Endothelial cell of umbilical vein (primary cell): ENCODE measurements around the gene CC2D1A. TPM values are rescaled to one million over a fixed set of nuclear protein-coding genes. Genes with fewer than 3 reads are reported as not detected.

ENCODE experiments used
- BruUV-seq: library from RNA; stranded (reverse); fragments of 400-500 nt; replicated peaks from 2 replicates; lab custom pipeline; 2021; lab: Mats Ljungman, UMichigan
- CTCF ChIA-PET: fragments of 300-600, 350-600 bp; sonication (Branson Sonifier 250); formaldehyde crosslinking; loops from one replicate; lab custom pipeline; 2021; ENCODE audit warnings: antibody characterized with exemption, inconsistent platforms; lab: Charles Lee
- POLR2A ChIA-PET: fragments of 300-600, 350-600 bp; sonication (Branson Sonifier 250); formaldehyde crosslinking; loops from one replicate; lab custom pipeline; 2021; ENCODE audit warnings: antibody characterized with exemption, inconsistent platforms; lab: Charles Lee
- DNase-seq: peaks from one replicate; pipeline ENCODE4 v3.0.0-alpha.2; 2011; ENCODE audit warnings: low read depth, low spot score
- FAIRE-seq: peaks from 2 replicates; lab custom pipeline; 2011; peaks lifted over from hg19 to GRCh38; lab: Jason Lieb, UNC
- H2AFZ ChIP-seq: 2 replicates; pipeline ENCODE4 v1.6.0; 2012; ENCODE audit warnings: low read depth, low read length, control low read depth, inconsistent platforms
- H3K27ac ChIP-seq: 2 replicates; pipeline ENCODE4 v1.5.1; 2011; ENCODE audit warnings: low read depth, mild to moderate bottlenecking, control low read depth, low read length, moderate library complexity; ENCODE audit not compliant: insufficient read depth
- H3K27me3 ChIP-seq, 2 experiments: 2 replicates each; pipeline versions ENCODE4 v1.6.0 to v1.6.1; 2011; ENCODE audit warnings: low read length in 2 of 2, mixed read lengths in 1 of 2; ENCODE audit not compliant: control insufficient read depth in 2 of 2, insufficient read depth in 2 of 2
- H3K36me3 ChIP-seq, 2 experiments: 2 replicates in 1 of 2; 3 replicates in 1 of 2; pipeline ENCODE4 v1.5.1; 2011; ENCODE audit warnings: low read length in 2 of 2, mild to moderate bottlenecking in 1 of 2, moderate library complexity in 1 of 2; ENCODE audit not compliant: control insufficient read depth in 2 of 2, insufficient read depth in 2 of 2; ENCODE audit errors: extremely low read depth in 1 of 2
- H3K4me1 ChIP-seq: 3 replicates; pipeline ENCODE4 v1.5.1; 2011; ENCODE audit warnings: mild to moderate bottlenecking, low read length; ENCODE audit not compliant: control insufficient read depth, insufficient read depth; ENCODE audit errors: extremely low read depth
- H3K4me2 ChIP-seq: 2 replicates; pipeline ENCODE4 v1.6.1; 2011; ENCODE audit warnings: low read length, control low read depth, mixed read lengths; ENCODE audit not compliant: insufficient read depth
- H3K4me3 ChIP-seq, 3 experiments: fragments of 200-600 bp in 1 of 3; sonication (generic), shearing (Covaris generic) in 1 of 3; replicated peaks in 1 of 3; 2 replicates each; pipeline ENCODE4 v1.5.1; 2011 to 2016; ENCODE audit warnings: control low read depth in 3 of 3, low read length in 3 of 3, mild to moderate bottlenecking in 2 of 3, inconsistent platforms in 1 of 3, low read depth in 1 of 3, moderate library complexity in 1 of 3; ENCODE audit not compliant: insufficient read depth in 1 of 3
- H3K79me2 ChIP-seq: 2 replicates; pipeline ENCODE4 v1.6.0; 2012; ENCODE audit warnings: low read length, inconsistent platforms; ENCODE audit not compliant: control insufficient read depth, insufficient read depth
- H3K9ac ChIP-seq: replicated peaks from 2 replicates; pipeline ENCODE3; 2011; ENCODE audit warnings: low read length, control low read depth; ENCODE audit not compliant: insufficient read depth; ENCODE audit errors: extremely low read depth
- H3K9me1 ChIP-seq: replicated peaks from 3 replicates; pipeline ENCODE4 v1.6.0; 2011; ENCODE audit warnings: mild to moderate bottlenecking, low read length; ENCODE audit not compliant: control insufficient read depth, insufficient read depth; ENCODE audit errors: extremely low read depth
- H3K9me3 ChIP-seq: replicated peaks from 2 replicates; pipeline ENCODE4 v1.5.1; 2012; ENCODE audit warnings: low read length, inconsistent platforms; ENCODE audit not compliant: control insufficient read depth, insufficient read depth
- H4K20me1 ChIP-seq: replicated peaks from 2 replicates; pipeline ENCODE3; 2011; ENCODE audit warnings: mild to moderate bottlenecking, low read length; ENCODE audit not compliant: control insufficient read depth, insufficient read depth; ENCODE audit errors: extremely low read depth
- EZH2 ChIP-seq: IDR thresholded peaks from 2 replicates; pipeline ENCODE4 v1.6.1; 2012; ENCODE audit warnings: borderline replicate concordance, low read depth, mild to moderate bottlenecking, moderate library complexity, low read length, inconsistent platforms; ENCODE audit not compliant: severe bottlenecking
- FOS ChIP-seq: IDR thresholded peaks from 2 replicates; pipeline ENCODE4 v1.6.1; 2011; ENCODE audit warnings: mild to moderate bottlenecking, low read length, moderate library complexity, borderline replicate concordance; ENCODE audit not compliant: insufficient read depth
- GATA2 ChIP-seq: IDR thresholded peaks from 2 replicates; pipeline ENCODE4 v1.7.0; 2011; ENCODE audit warnings: low read depth, mild to moderate bottlenecking, moderate library complexity, mixed read lengths, low read length; ENCODE audit not compliant: insufficient read length, insufficient read depth
- JUN ChIP-seq: IDR thresholded peaks from 2 replicates; pipeline ENCODE4 v1.6.1; 2011; ENCODE audit warnings: borderline replicate concordance, low read depth; ENCODE audit not compliant: insufficient read length, insufficient read depth
- MYC ChIP-seq: IDR thresholded peaks from one replicate; pipeline ENCODE4 v1.6.1; 2011; ENCODE audit warnings: mild to moderate bottlenecking, low read depth, low read length
- POLR2A ChIP-seq: IDR thresholded peaks from 2 replicates; pipeline ENCODE4 v1.6.1; 2012; ENCODE audit warnings: low read depth, mild to moderate bottlenecking, control low read depth, low read length
- POLR2AphosphoS5 ChIP-seq: IDR thresholded peaks from 2 replicates; pipeline ENCODE4 v1.6.1; 2012; ENCODE audit warnings: low read depth, mild to moderate bottlenecking, control low read depth, low read length, moderate library complexity; ENCODE audit not compliant: insufficient read depth
- dilution Hi-C: fragments of 300-500 bp; cut with MboI; formaldehyde crosslinking; loops from one replicate; pipeline ENCODE4 v1.15.0; 2019; ENCODE audit warnings: low sequenced_read_pairs; ENCODE audit not compliant: extremely low pct_ligation_motif_present
- intact Hi-C: fragments of 100-400 bp; cut with micrococcal nuclease; formaldehyde crosslinking; loops from one replicate; pipeline ENCODE4 v1.10.0; 2022
- polyA plus RNA-seq, 4 experiments: library from polyadenylated mRNA; depleted of rRNA in 3 of 4; stranded (reverse) in 3 of 4; unstranded in 1 of 4; fragments of >200 nt; gene quantifications; 2 replicates each; pipeline versions ENCODE4 v1.2.1 to v1.2.3, GENCODE V29; 2011 to 2012; ENCODE audit warnings: missing spikeins in 1 of 4
- total RNA-seq: library from RNA; stranded (reverse); gene quantifications from 2 replicates; pipeline ENCODE4 v1.2.3, GENCODE V29; 2021
- TF ChIP-seq, protein P1 (sequence below): IDR thresholded peaks from 2 replicates; pipeline ENCODE4 v1.6.1; 2011; ENCODE audit not compliant: insufficient read depth, insufficient read length

CC2D1A gene
- total and polyA plus RNA-seq, 2 donors (not counting 3 experiments of a cell fraction or from before 2014, with no cell fraction given): 13.6 to 33.7 TPM

GRCh38 chr19:13896227-13896626, 9.8 kb upstream of the CC2D1A start:
- no peaks in the 10 kb centered on the region for H3K27me3 ChIP-seq
- no peak overlapping the region for H2AFZ ChIP-seq
- dilution Hi-C loops: no loop called here
- ChIA-PET CTCF (no interaction called here), POLR2A (no interaction called here)
- no TSS peak for BruUV-seq
- no peak for FAIRE-seq
- intact Hi-C loops: no loop called here
- H3K9ac ChIP-seq: no peak overlapping the region
- H3K9me3 ChIP-seq: no peaks in the 10 kb centered on the region
- no peaks in the 10 kb centered on the region for H3K79me2 ChIP-seq
- no peak overlapping the region for H3K4me2 ChIP-seq
- H3K27ac ChIP-seq: no peak overlapping the region
- TF ChIP-seq EZH2 (no peak), POLR2AphosphoS5 (no peak), JUN (no peak), MYC (no peak), POLR2A (no peak)
- no peak overlapping the region for H3K4me3 ChIP-seq
- no peaks in the 10 kb centered on the region for H3K9me1 ChIP-seq
- H3K36me3 ChIP-seq: no peaks in the 10 kb centered on the region
- no peaks in the 10 kb centered on the region for H4K20me1 ChIP-seq
- no peak for DNase-seq
- peaks cover 5% of the 10 kb centered on the region for H3K4me1 ChIP-seq

DNA sequence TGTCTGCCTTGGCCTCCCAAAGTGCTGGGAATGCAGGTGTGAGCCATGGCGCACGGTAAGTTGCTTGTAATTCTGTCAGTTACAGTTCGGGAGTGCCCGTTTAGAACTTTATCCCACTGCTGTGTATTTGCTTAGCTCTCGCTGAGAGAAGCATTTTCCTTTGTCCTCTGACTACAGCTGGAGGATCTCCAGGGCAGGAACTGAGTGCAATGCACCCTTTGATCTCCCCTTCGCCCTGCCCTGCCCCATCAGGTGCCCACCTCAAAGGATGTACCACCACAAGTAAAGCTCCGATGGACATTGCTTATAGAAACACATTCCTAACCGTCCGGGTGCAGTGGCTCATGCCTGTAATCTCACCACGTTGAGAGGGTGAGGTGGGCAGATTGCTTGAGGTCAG, 6.6 kb upstream of the CC2D1A start:
- DNase-seq (no peak), FAIRE-seq (no peak)
- H3K4me2 ChIP-seq: no peak overlapping the region
- no peak overlapping the region for H2AFZ ChIP-seq
- intact Hi-C loops (no loop called here), dilution Hi-C loops (no loop called here)
- H3K36me3 ChIP-seq: no peaks in the 10 kb centered on the region
- H3K9me1 ChIP-seq: no peaks in the 10 kb centered on the region
- no peaks in the 10 kb centered on the region for H4K20me1 ChIP-seq
- no peak for TF ChIP-seq MYC
- no peak for TF ChIP-seq JUN
- TF ChIP-seq GATA2: no peak
- no peak for TF ChIP-seq POLR2AphosphoS5
- TF ChIP-seq, protein P1, sequence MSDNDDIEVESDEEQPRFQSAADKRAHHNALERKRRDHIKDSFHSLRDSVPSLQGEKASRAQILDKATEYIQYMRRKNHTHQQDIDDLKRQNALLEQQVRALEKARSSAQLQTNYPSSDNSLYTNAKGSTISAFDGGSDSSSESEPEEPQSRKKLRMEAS: no peak
- no peak for TF ChIP-seq FOS
- H3K79me2 ChIP-seq: no peaks in the 10 kb centered on the region
- POLR2A ChIA-PET: no interaction called here
- CTCF ChIA-PET: interaction anchor here (2.3 kb wide), 1 partner anchor 160 kb away, joined by 8 read pairs; no protein-coding TSS in a partner anchor
- H3K27ac ChIP-seq: no peak overlapping the region
- no TSS peak for BruUV-seq
- no peaks in the 10 kb centered on the region for H3K4me1 ChIP-seq
- H3K9ac ChIP-seq: no peak overlapping the region
- H3K27me3 ChIP-seq: no peaks in the 10 kb centered on the region
- no peak overlapping the region for H3K4me3 ChIP-seq
- no peaks in the 10 kb centered on the region for H3K9me3 ChIP-seq
